Measurements from ENCODE around the gene SHISA2.

DNA sequence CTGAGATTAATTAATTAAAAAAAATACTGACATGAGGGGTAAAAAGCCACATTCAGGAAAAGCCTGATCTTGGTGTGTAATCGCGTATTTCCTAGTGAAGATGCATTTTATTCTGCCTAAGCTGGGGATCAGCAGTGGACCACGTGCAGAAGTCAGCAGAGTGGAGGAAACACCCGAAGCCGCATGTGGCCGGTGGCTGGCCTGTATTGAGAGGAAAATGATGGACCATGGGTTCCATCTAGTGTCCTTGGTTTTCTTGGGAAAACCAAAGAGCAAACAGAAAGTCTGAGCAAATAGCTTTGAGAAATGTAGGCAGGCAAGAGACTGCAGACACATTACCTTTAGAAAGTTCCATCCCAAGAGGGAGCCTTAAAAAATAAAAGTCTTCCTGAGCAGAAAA, 23.7 kb upstream of the SHISA2 start:
- TF ChIP-seq POLR2AphosphoS5 (IDR thresholded peaks at IDR 0.05; ENCODE audit: low read depth, low read length): no peak
- TF ChIP-seq POLR2A (IDR thresholded peaks at IDR 0.05; ENCODE audit: low read depth, low read length): no peak
- no peak for TF ChIP-seq TAF1 (IDR thresholded peaks at IDR 0.05; ENCODE audit: borderline replicate concordance, low read depth, low read length)

Measured in GM12892 (cell line).